ENCODE results near the gene MRC2. TPM values are rescaled to one million over a fixed set of nuclear protein-coding genes. Genes with fewer than 3 reads are reported as not detected.
"Not testable (repeated sequence)": the region's sequence is repeated elsewhere in the genome, so short reads cannot be mapped to it uniquely, and the experiment has no call there.

Gene MRC2
- total and polyA plus RNA-seq, 4 experiments from 2014 or later: 0.71 to 8.7 (median 6.7) TPM; not detected in 1

- peaks cover 0 to 6% (median 3%) of the 10 kb centered on the region in 4 donors for H3K4me1 Mint-ChIP-seq
- POLR2A ChIA-PET (ENCODE audit: partially characterized antibody): no interaction called here
- H3K27ac Mint-ChIP-seq: no peak overlapping the region
- no peaks in the 10 kb centered on the region for H3K4me1 ChIP-seq (ENCODE audit: insufficient read depth, low read length)
- H3K36me3 Mint-ChIP-seq: peaks cover 60 to 75% of the 10 kb centered on the region in 2 donors
- peaks cover 39% of the 10 kb centered on the region for H3K36me3 ChIP-seq (ENCODE audit: insufficient read depth, low read length)
- DNase-seq: no peak
- no peaks in the 10 kb centered on the region for H3K9me3 ChIP-seq (ENCODE audit: control insufficient read depth in 1 of 2, low read length in 2 of 2)
- H3K4me3 ChIP-seq (ENCODE audit: low read length in 2 of 2): no peak overlapping the region
- H3K27me3 ChIP-seq (ENCODE audit: insufficient read depth, low read length): no peaks in the 10 kb centered on the region
- peaks cover 0 to 2% (median 0%) of the 10 kb centered on the region in 8 donors for H3K9me3 Mint-ChIP-seq
- intact Hi-C loops (cut with micrococcal nuclease): no loop called here
- H3K27me3 Mint-ChIP-seq: no peaks in the 10 kb centered on the region
- CTCF ChIA-PET (ENCODE audit: partially characterized antibody): no interaction called here
- H3K27ac ChIP-seq (ENCODE audit: low read depth, low read length): no peak overlapping the region
- no peak overlapping the region for H3K4me3 Mint-ChIP-seq
Measured at GRCh38 chr17:62600805-62601204, 26.7 kb upstream of the MRC2 start.

- H3K4me3 Mint-ChIP-seq: no peak overlapping the region
- no peaks in the 10 kb centered on the region for H3K9me3 ChIP-seq (ENCODE audit: control insufficient read depth in 1 of 2, low read length in 2 of 2)
- no peaks in the 10 kb centered on the region for H3K27me3 ChIP-seq (ENCODE audit: insufficient read depth, low read length)
- no peak for DNase-seq
- peaks cover 60 to 76% of the 10 kb centered on the region in 2 donors for H3K36me3 Mint-ChIP-seq
- ChIA-PET POLR2A (ENCODE audit: partially characterized antibody) (no interaction called here), CTCF (ENCODE audit: partially characterized antibody) (no interaction called here)
- peak overlapping the region in 2 of 7 donors; percentile 12 to 22 for H3K27ac Mint-ChIP-seq
- H3K36me3 ChIP-seq (ENCODE audit: insufficient read depth, low read length): peaks cover 37% of the 10 kb centered on the region
- no peaks in the 10 kb centered on the region for H3K27me3 Mint-ChIP-seq
- peaks cover 0 to 2% (median 0%) of the 10 kb centered on the region in 8 donors for H3K9me3 Mint-ChIP-seq
- no peak overlapping the region for H3K27ac ChIP-seq (ENCODE audit: low read depth, low read length)
- intact Hi-C loops (cut with micrococcal nuclease): no loop called here
- H3K4me3 ChIP-seq (ENCODE audit: low read length in 2 of 2): no peak overlapping the region
- H3K4me1 Mint-ChIP-seq: peaks cover 0 to 6% (median 3%) of the 10 kb centered on the region in 4 donors
- H3K4me1 ChIP-seq (ENCODE audit: insufficient read depth, low read length): no peaks in the 10 kb centered on the region
Measured at GRCh38 chr17:62601471-62601870, 26.0 kb upstream of the MRC2 start.

GRCh38 chr17:62603783-62604182, 23.7 kb upstream of the MRC2 start:
- POLR2A ChIA-PET (ENCODE audit: partially characterized antibody); H3K4me3 ChIP-seq (ENCODE audit: low read length in 2 of 2); H3K4me1 ChIP-seq (ENCODE audit: insufficient read depth, low read length); H3K4me3 Mint-ChIP-seq; H3K9me3 ChIP-seq (ENCODE audit: control insufficient read depth in 1 of 2, low read length in 2 of 2); H3K27me3 Mint-ChIP-seq; intact Hi-C loops (cut with micrococcal nuclease); CTCF ChIA-PET (ENCODE audit: partially characterized antibody); DNase-seq; H3K27ac ChIP-seq (ENCODE audit: low read depth, low read length); H3K27ac Mint-ChIP-seq; H3K27me3 ChIP-seq (ENCODE audit: insufficient read depth, low read length); H3K4me1 Mint-ChIP-seq; H3K9me3 Mint-ChIP-seq: not testable (repeated sequence)
- H3K36me3 ChIP-seq (ENCODE audit: insufficient read depth, low read length): peaks cover 38% of the 10 kb centered on the region
- peaks cover 60 to 75% of the 10 kb centered on the region in 2 donors for H3K36me3 Mint-ChIP-seq

- no peak overlapping the region for H3K4me3 ChIP-seq (ENCODE audit: low read length in 2 of 2)
- H3K27ac ChIP-seq (ENCODE audit: low read depth, low read length): no peak overlapping the region
- POLR2A ChIA-PET (ENCODE audit: partially characterized antibody): no interaction called here
- Mint-ChIP-seq H3K27ac (no peak overlapping the region), H3K27me3 (no peaks in the 10 kb centered on the region), H3K4me3 (no peak overlapping the region), H3K4me1 (peaks cover 6 to 13% (median 6%) of the 10 kb centered on the region in 4 donors), H3K36me3 (peaks cover 59 to 76% of the 10 kb centered on the region in 2 donors), H3K9me3 (peaks cover 0 to 1% (median 0%) of the 10 kb centered on the region in 8 donors)
- H3K9me3 ChIP-seq (ENCODE audit: control insufficient read depth in 1 of 2, low read length in 2 of 2): no peaks in the 10 kb centered on the region
- DNase-seq: no peak
- H3K4me1 ChIP-seq (ENCODE audit: insufficient read depth, low read length): no peaks in the 10 kb centered on the region
- H3K36me3 ChIP-seq (ENCODE audit: insufficient read depth, low read length): peaks cover 50% of the 10 kb centered on the region
- CTCF ChIA-PET (ENCODE audit: partially characterized antibody): no interaction called here
- intact Hi-C loops (cut with micrococcal nuclease): no loop called here
- no peaks in the 10 kb centered on the region for H3K27me3 ChIP-seq (ENCODE audit: insufficient read depth, low read length)
Measured at GRCh38 chr17:62605588-62605987, 21.9 kb upstream of the MRC2 start.

- Mint-ChIP-seq H3K4me3 (peak overlapping the region in 4 of 8 donors; percentile 33 to 58 (median 44)), H3K9me3 (peaks cover 0 to 1% (median 0%) of the 10 kb centered on the region in 8 donors), H3K27me3 (no peaks in the 10 kb centered on the region), H3K4me1 (peaks cover 8 to 28% (median 17%) of the 10 kb centered on the region in 4 donors), H3K36me3 (peaks cover 58 to 82% of the 10 kb centered on the region in 2 donors), H3K27ac (peak overlapping the region in 4 of 7 donors; percentile 31 to 81 (median 53))
- Histone ChIP-seq H3K4me3 (ENCODE audit: low read length in 2 of 2) (no peak overlapping the region), H3K27me3 (ENCODE audit: insufficient read depth, low read length) (no peaks in the 10 kb centered on the region), H3K27ac (ENCODE audit: low read depth, low read length) (no peak overlapping the region), H3K9me3 (ENCODE audit: control insufficient read depth in 1 of 2, low read length in 2 of 2) (no peaks in the 10 kb centered on the region), H3K36me3 (ENCODE audit: insufficient read depth, low read length) (peaks cover 42% of the 10 kb centered on the region), H3K4me1 (ENCODE audit: insufficient read depth, low read length) (peaks cover 4% of the 10 kb centered on the region)
- ChIA-PET POLR2A (ENCODE audit: partially characterized antibody) (no interaction called here), CTCF (ENCODE audit: partially characterized antibody) (no interaction called here)
- no peak for DNase-seq
- intact Hi-C loops (cut with micrococcal nuclease): no loop called here
Measured at GRCh38 chr17:62611292-62611691, 16.2 kb upstream of the MRC2 start.

- peaks cover 53 to 79% of the 10 kb centered on the region in 2 donors for H3K36me3 Mint-ChIP-seq
- no peak for DNase-seq
- POLR2A ChIA-PET (ENCODE audit: partially characterized antibody): no interaction called here
Measured at GRCh38 chr17:62611728-62612127, 15.7 kb upstream of the MRC2 start.

GRCh38 chr17:62612289-62612688, 15.2 kb upstream of the MRC2 start:
- H3K4me1 ChIP-seq (ENCODE audit: insufficient read depth, low read length); intact Hi-C loops (cut with micrococcal nuclease); POLR2A ChIA-PET (ENCODE audit: partially characterized antibody); H3K4me3 Mint-ChIP-seq; H3K27ac ChIP-seq (ENCODE audit: low read depth, low read length); H3K4me3 ChIP-seq (ENCODE audit: low read length in 2 of 2); H3K9me3 Mint-ChIP-seq; CTCF ChIA-PET (ENCODE audit: partially characterized antibody); H3K27me3 ChIP-seq (ENCODE audit: insufficient read depth, low read length); H3K9me3 ChIP-seq (ENCODE audit: control insufficient read depth in 1 of 2, low read length in 2 of 2); DNase-seq; H3K27me3 Mint-ChIP-seq: not testable (repeated sequence)
- Mint-ChIP-seq H3K27ac (peak overlapping the region in 2 of 7 donors; percentile 61 to 67), H3K4me1 (peaks cover 8 to 28% (median 17%) of the 10 kb centered on the region in 4 donors), H3K36me3 (peaks cover 50 to 78% of the 10 kb centered on the region in 2 donors)
- peaks cover 34% of the 10 kb centered on the region for H3K36me3 ChIP-seq (ENCODE audit: insufficient read depth, low read length)

More at GRCh38 chr17:62611728-62612127, 15.7 kb upstream of the MRC2 start:
- H3K4me1 Mint-ChIP-seq: peaks cover 8 to 28% (median 17%) of the 10 kb centered on the region in 4 donors
- Histone ChIP-seq H3K9me3 (ENCODE audit: control insufficient read depth in 1 of 2, low read length in 2 of 2) (no peaks in the 10 kb centered on the region), H3K36me3 (ENCODE audit: insufficient read depth, low read length) (peaks cover 38% of the 10 kb centered on the region), H3K27ac (ENCODE audit: low read depth, low read length) (no peak overlapping the region), H3K4me3 (ENCODE audit: low read length in 2 of 2) (no peak overlapping the region), H3K4me1 (ENCODE audit: insufficient read depth, low read length) (peaks cover 4% of the 10 kb centered on the region), H3K27me3 (ENCODE audit: insufficient read depth, low read length) (no peaks in the 10 kb centered on the region)
- peak overlapping the region in 4 of 7 donors; percentile 10 to 81 (median 64) for H3K27ac Mint-ChIP-seq
- peak overlapping the region in 5 of 8 donors; percentile 22 to 54 (median 38) for H3K4me3 Mint-ChIP-seq
- peaks cover 0 to 1% (median 0%) of the 10 kb centered on the region in 8 donors for H3K9me3 Mint-ChIP-seq
- H3K27me3 Mint-ChIP-seq: no peaks in the 10 kb centered on the region
- CTCF ChIA-PET (ENCODE audit: partially characterized antibody): no interaction called here
- intact Hi-C loops (cut with micrococcal nuclease): no loop called here
